Gastrocnemius medialis (tissue), 4 donors: Measurements from ENCODE around the gene MGRN1. TPM values are rescaled to one million over a fixed set of nuclear protein-coding genes. Genes with fewer than 3 reads are reported as not detected.

ENCODE experiments used
- ATAC-seq, 2 donors: fragments of 150-250 bp; one replicate each; pipeline ENCODE4 v1.9.1; 2016
- DNase-seq, 2 donors: peaks; one replicate each; pipeline ENCODE4 v3.0.0-alpha.2; 2019
- H3K27ac ChIP-seq, 4 donors: fragments of 200-600 bp; sonication (generic); 1 replicate in 1 of 4; 2 replicates in 3 of 4; pipeline ENCODE4 v1.5.1; 2016 to 2018; ENCODE audit warnings: mild to moderate bottlenecking in 2 of 4, moderate library complexity in 1 of 4
- H3K27me3 ChIP-seq, 3 donors: fragments of 200-600 bp; sonication (generic) in 2 of 3; 1 replicate in 1 of 3; 2 replicates in 2 of 3; pipeline versions ENCODE4 v1.5.1 to v1.6.0; 2016 to 2019; ENCODE audit warnings: mild to moderate bottlenecking in 1 of 3, moderate library complexity in 1 of 3
- H3K36me3 ChIP-seq, 2 donors: fragments of 200-600 bp; sonication (generic) in 1 of 2; one replicate each; pipeline ENCODE4 v1.5.1; 2017 to 2018
- H3K4me1 ChIP-seq, 2 donors: fragments of 200-600 bp; sonication (generic) in 1 of 2; one replicate each; pipeline ENCODE4 v1.5.1; 2016 to 2017; ENCODE audit warnings: mild to moderate bottlenecking in 2 of 2
- H3K4me3 ChIP-seq, 4 donors: fragments of 200-600 bp; sonication (generic) in 3 of 4; 1 replicate in 1 of 4; 2 replicates in 3 of 4; pipeline ENCODE4 v1.5.1; 2016 to 2019; ENCODE audit warnings: mild to moderate bottlenecking in 2 of 4
- H3K9me3 ChIP-seq, 3 donors: fragments of 200-600 bp; sonication (generic) in 2 of 3; 1 replicate in 1 of 3; 2 replicates in 2 of 3; pipeline ENCODE4 v1.5.1; 2016 to 2019
- POLR2A ChIP-seq, 2 donors: fragments of 450-650 bp; IDR thresholded peaks; one replicate each; pipeline ENCODE4 v1.6.1; 2017; ENCODE audit warnings: antibody characterized with exemption in 2 of 2, mild to moderate bottlenecking in 2 of 2, moderate library complexity in 2 of 2
- in situ Hi-C, 4 donors: fragments of 200-750 bp; cut with MboI; loops; one replicate each; pipeline versions ENCODE4 v1.15.0 to v1.8.0; 2017; ENCODE audit warnings: low sequenced_read_pairs in 4 of 4
- intact Hi-C: fragments of 100-400 bp; cut with DNase I; formaldehyde crosslinking; loops from one replicate; pipeline ENCODE4 v1.15.1; 2023; ENCODE audit warnings: low total_unique reads
- total RNA-seq, 4 donors: library from RNA; depleted of rRNA; stranded (reverse); fragments of >200 nt; gene quantifications; one replicate each; pipeline versions ENCODE4 v1.1.0 to v1.2.3, GENCODE V29; 2016
- TF ChIP-seq, protein P1 (sequence below), 5 experiments: fragments of 450-650 bp in 3 of 5; fragments of 200-600 bp in 2 of 5; sonication (generic) in 2 of 5; IDR thresholded peaks in 4 of 5; conservative IDR thresholded peaks in 1 of 5; 1 replicate in 4 of 5; 2 replicates in 1 of 5; pipeline ENCODE4 v1.5.1; 2016 to 2019; ENCODE audit warnings: antibody characterized with exemption in 5 of 5, mild to moderate bottlenecking in 3 of 5, moderate library complexity in 3 of 5

The MGRN1 gene
- total RNA-seq, 4 donors from 2014 or later, result 33.8 to 62.9 (median 55.0) TPM

DNA sequence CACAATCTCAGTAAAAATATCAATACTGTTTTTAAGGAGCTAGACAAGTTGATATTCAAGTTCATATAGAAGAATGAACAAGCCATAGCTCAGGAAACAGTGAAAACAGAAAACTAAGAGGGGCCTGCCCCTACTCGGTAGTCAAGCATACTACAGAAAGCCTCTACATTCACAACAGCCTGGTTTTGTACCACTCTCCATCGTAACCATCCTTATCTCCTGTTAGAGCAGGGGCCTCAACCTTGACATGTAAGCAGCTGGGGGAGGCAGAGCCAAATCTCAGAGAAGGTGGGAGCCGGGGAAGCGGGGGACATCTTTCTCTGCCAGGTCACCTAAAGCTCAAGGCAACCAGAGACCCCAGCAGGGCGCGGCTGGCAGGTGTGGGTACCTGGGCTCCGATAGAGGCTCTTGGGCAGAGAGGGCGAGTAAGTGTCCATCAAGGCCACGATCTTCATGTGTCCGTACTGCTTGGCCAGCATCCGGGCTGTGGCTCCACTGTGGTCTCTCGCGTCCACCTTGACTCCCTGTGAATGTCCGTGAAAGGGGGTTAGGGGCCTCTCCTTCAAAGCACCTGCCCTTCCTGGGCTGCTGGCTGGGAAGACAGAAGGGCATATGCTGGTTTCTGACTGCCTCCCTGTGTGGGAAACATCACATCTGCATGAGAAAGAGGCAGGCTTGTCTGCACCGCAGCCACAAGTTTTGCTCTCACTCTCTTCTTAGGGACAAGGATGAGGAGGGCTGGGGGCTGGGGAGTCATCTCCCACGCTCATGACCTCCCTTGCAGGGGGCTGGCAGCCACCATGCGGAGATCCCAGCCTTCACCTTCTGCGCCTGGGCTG lies 89.3 kb downstream of the MGRN1 start:
- Histone ChIP-seq H3K27ac (no peak overlapping the region), H3K9me3 (no peaks in the 10 kb centered on the region), H3K36me3 (peaks cover 0 to 43% of the 10 kb centered on the region in 2 donors), H3K4me1 (no peaks in the 10 kb centered on the region), H3K4me3 (no peak overlapping the region), H3K27me3 (no peaks in the 10 kb centered on the region)
- ATAC-seq (no peak), DNase-seq (no peak)
- in situ Hi-C loops, result no loop called here
- TF ChIP-seq POLR2A (IDR thresholded peaks at IDR 0.05), result no peak
- intact Hi-C loops, result no loop called here

GRCh38 chr16:4714996-4715395 lies 90.4 kb downstream of the MGRN1 start:
- no peak for TF ChIP-seq POLR2A (IDR thresholded peaks at IDR 0.05)
- TF ChIP-seq, protein P1, sequence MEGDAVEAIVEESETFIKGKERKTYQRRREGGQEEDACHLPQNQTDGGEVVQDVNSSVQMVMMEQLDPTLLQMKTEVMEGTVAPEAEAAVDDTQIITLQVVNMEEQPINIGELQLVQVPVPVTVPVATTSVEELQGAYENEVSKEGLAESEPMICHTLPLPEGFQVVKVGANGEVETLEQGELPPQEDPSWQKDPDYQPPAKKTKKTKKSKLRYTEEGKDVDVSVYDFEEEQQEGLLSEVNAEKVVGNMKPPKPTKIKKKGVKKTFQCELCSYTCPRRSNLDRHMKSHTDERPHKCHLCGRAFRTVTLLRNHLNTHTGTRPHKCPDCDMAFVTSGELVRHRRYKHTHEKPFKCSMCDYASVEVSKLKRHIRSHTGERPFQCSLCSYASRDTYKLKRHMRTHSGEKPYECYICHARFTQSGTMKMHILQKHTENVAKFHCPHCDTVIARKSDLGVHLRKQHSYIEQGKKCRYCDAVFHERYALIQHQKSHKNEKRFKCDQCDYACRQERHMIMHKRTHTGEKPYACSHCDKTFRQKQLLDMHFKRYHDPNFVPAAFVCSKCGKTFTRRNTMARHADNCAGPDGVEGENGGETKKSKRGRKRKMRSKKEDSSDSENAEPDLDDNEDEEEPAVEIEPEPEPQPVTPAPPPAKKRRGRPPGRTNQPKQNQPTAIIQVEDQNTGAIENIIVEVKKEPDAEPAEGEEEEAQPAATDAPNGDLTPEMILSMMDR (IDR thresholded peaks at IDR 0.05 in 4 of 5, conservative IDR thresholded peaks at IDR 0.05 in 1 of 5), result no peak
- no peak for ATAC-seq
- H3K4me3 ChIP-seq, result no peak overlapping the region
- no peaks in the 10 kb centered on the region for H3K9me3 ChIP-seq
- DNase-seq, result no peak
- H3K4me1 ChIP-seq, result no peaks in the 10 kb centered on the region
- H3K36me3 ChIP-seq, result peaks cover 0 to 46% of the 10 kb centered on the region in 2 donors
- in situ Hi-C loops, result no loop called here
- intact Hi-C loops, result no loop called here
- H3K27ac ChIP-seq, result no peak overlapping the region
- H3K27me3 ChIP-seq, result no peaks in the 10 kb centered on the region

DNA sequence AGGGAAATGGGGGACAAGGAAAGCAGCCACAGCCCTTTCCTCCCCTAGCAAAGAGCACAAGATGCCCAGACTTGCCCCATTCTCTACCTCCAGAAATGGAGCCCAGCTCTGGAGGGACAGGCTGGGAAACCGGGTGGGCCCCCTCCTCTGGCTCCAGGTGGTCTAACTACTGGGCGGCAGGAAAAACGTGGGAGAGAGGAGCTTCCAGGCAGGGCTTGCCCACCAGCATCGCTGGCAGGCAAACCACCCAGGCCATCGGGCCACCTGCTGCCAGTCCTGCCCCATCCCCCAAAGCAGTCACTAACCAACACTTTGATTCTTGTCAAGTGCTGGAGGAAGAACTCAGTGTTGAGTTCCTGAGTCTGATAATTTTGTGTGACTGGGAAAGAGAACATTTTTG lies 93.8 kb downstream of the MGRN1 start:
- Histone ChIP-seq H3K4me3 (no peak overlapping the region), H3K27ac (no peak overlapping the region), H3K9me3 (no peaks in the 10 kb centered on the region), H3K27me3 (no peaks in the 10 kb centered on the region), H3K36me3 (peaks cover 0 to 38% of the 10 kb centered on the region in 2 donors), H3K4me1 (no peaks in the 10 kb centered on the region)
- intact Hi-C loops, result no loop called here
- in situ Hi-C loops, result no loop called here
- no peak for ATAC-seq
- TF ChIP-seq, protein P1 (IDR thresholded peaks at IDR 0.05 in 4 of 5, conservative IDR thresholded peaks at IDR 0.05 in 1 of 5), result no peak
- TF ChIP-seq POLR2A (IDR thresholded peaks at IDR 0.05), result no peak
- no peak for DNase-seq

- no peak for TF ChIP-seq POLR2A (IDR thresholded peaks at IDR 0.05)
- TF ChIP-seq, protein P1 (IDR thresholded peaks at IDR 0.05 in 4 of 5, conservative IDR thresholded peaks at IDR 0.05 in 1 of 5), result no peak
- in situ Hi-C loops, result no loop called here
- H3K4me1 ChIP-seq, result no peaks in the 10 kb centered on the region
- H3K27ac ChIP-seq, result no peak overlapping the region
- no peak overlapping the region for H3K4me3 ChIP-seq
- H3K36me3 ChIP-seq, result peaks cover 0 to 37% of the 10 kb centered on the region in 2 donors
- H3K27me3 ChIP-seq, result no peaks in the 10 kb centered on the region
- DNase-seq (no peak), ATAC-seq (no peak)
- no peaks in the 10 kb centered on the region for H3K9me3 ChIP-seq
- intact Hi-C loops, result loop anchor here (10.0 kb wide), 1 partner anchor 1988 kb away; no protein-coding TSS in a partner anchor
Observed at GRCh38 chr16:4723071-4723767, 98.6 kb downstream of the MGRN1 start.

- Histone ChIP-seq H3K36me3 (peaks cover 0 to 42% of the 10 kb centered on the region in 2 donors), H3K9me3 (no peaks in the 10 kb centered on the region), H3K4me3 (no peak overlapping the region), H3K27ac (no peak overlapping the region), H3K4me1 (no peaks in the 10 kb centered on the region), H3K27me3 (no peaks in the 10 kb centered on the region)
- intact Hi-C loops (loop anchor here (10.0 kb wide), 1 partner anchor 1990 kb away; no protein-coding TSS in a partner anchor), in situ Hi-C loops (no loop called here)
- DNase-seq, result no peak
- TF ChIP-seq, protein P1 (IDR thresholded peaks at IDR 0.05 in 4 of 5, conservative IDR thresholded peaks at IDR 0.05 in 1 of 5), result no peak
- no peak for ATAC-seq
Observed at GRCh38 chr16:4724661-4725270, 100.1 kb downstream of the MGRN1 start.
